HG03565 (cell line): ENCODE measurements around the gene RNF115.
"Not testable (repeated sequence)": the region's sequence is repeated elsewhere in the genome, so short reads cannot be mapped to it uniquely, and the experiment has no call there.

Experiments
- ATAC-seq: cut with Tn5 transposase; IDR thresholded peaks from one replicate; pipeline ENCODE4 v1.9.1; 2021; ENCODE audit warnings: mild to moderate bottlenecking, moderate library complexity; ENCODE audit not compliant: unreplicated experiment

Gene RNF115

DNA sequence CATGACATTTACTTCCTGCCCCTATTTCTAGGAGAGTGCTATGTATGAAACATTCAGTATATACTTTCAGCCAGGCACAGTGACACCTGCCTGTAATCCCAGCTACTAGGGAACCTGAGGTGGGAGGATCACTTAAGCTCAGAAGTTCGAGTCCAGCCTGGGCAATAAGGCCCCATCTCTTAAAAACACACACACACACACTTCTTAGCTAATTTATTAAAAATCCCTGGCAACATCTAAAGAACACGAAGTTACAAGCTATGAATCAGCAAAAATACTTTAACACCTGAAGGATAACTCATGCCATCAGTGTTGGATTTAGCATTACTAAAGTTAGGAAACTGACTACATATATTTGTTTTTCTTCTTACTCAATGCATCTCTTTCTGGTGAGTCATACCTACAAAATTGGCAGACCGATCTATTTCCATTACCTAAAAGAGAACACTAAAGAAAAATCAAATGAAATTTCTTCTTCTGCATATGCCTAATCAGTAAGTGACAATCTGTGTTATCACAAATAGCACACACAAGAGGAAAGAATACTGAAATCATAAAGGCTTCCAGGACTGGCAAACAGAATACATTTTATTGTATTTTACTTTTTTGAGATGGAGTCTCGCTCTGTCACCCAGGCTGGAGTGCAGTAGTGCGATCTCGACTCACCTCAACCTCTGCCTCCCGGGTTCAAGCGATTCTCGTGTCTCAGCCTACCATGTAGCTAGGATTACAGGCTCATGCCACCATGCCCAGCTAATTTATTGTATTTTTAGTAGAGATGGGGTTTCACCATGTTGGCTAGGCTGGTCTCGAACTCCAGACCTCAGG is 41.4 kb downstream of the RNF115 start:
- ATAC-seq = no peak

DNA sequence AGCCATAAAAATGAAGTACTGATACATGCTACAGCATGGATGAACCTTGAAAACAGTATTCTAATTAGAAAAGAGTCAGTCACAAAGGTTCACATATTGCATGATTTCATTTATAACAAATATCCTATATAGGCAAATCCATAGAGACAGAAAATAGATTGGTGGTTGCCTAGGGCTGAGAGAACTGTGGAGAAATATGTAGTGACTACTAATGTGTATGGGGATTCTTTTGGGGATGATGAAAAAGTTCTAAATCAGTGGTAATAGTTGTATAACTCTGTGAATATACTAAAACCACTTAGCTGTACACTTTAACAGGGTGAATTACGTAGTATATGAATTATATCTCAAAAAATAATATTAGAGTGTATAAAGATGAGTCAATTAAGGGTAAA is 45.8 kb downstream of the RNF115 start:
- ATAC-seq = no peak

DNA sequence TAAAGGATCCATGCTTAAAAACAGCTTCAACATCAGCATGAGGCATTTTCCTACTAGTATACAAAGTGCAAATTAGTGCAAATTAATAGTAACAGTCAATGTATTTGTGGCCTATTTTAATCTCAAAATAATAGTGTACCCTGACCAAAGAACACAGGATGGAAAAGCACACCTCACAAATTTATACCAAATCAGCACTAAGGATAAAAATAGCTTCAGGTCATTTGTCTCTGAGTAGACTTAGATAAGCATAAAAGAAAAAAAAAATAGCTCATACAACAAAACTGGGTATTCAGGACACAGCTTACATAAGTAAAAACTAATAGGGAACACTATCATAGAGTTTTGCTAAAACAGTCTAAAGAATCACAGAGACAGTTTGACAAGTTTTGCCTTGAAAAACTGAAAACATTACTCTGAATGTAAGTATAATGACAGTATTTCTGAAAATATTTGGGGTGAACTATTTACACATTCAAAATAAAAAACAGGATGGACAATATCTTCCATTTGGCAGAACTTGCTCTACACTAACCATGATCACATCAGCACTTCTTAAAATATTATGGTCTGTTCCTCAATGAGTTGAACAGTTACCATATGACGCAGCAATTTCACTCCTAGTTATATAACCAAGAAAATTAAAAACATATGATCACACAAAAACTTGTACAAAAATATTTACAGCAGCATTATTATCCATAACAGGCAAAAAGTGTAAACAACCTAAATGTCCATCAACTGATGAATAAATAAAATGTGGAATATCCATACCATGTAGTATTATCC is 46.3 kb downstream of the RNF115 start:
- no peak for ATAC-seq

DNA sequence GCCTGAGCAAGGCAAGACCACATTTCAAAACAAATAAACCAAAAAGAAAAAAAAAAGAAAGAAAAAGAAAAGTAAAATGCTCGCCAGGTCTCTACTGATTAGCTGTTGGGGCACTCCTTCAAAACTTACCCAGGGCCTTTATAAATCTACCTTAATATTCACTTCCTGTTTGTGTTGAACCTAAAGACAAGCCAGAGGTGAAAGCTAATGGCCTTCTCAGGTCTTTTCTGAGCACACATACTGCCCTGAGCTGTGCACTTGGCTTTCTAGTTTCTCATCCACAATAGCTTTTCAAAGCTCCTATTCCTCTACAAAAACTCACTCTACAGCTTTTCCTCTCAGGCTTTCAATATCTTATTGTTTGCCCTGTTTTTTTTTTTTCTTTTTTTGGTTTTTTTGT is 50.5 kb downstream of the RNF115 start:
- ATAC-seq = no peak

DNA sequence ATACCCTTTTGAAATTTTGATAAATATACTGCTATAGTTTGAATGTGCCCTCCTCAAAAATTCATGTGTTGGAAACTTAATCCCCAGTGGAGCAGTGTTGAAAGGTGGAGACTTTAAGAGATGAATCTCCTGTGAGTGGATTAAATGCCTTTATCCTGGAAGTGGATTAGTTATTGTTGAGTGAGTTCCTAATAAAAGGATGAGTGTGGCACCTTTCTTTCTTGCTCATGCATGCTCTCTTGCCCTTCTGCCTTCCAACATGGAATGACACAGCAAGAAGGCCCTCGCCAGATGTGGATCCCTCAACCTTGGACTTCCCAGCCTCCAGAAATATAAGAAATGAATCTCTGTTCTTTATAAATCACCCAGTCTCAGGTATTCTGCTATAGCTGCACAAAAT is 52.8 kb downstream of the RNF115 start:
- no peak for ATAC-seq

DNA sequence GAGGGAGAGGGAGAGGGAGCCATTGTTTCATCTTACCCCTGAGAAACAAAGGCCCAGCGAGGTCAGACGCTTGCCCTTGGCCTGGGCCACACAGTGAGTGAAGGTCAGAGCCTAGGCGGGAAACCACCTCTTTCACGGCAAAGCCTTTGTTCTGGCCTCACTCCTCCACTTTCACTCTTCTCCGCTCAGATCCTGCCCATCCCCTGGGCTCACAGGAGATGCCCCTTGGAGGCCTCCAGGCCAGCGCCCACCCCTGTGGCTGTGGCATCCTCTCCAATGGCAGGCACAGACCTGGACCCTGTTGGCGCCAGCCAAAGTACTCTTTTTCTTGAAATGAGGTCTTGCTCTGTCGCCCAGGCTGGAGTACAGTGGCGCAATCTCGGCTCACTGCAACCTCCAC is 55.9 kb downstream of the RNF115 start:
- not testable (repeated sequence) for ATAC-seq

DNA sequence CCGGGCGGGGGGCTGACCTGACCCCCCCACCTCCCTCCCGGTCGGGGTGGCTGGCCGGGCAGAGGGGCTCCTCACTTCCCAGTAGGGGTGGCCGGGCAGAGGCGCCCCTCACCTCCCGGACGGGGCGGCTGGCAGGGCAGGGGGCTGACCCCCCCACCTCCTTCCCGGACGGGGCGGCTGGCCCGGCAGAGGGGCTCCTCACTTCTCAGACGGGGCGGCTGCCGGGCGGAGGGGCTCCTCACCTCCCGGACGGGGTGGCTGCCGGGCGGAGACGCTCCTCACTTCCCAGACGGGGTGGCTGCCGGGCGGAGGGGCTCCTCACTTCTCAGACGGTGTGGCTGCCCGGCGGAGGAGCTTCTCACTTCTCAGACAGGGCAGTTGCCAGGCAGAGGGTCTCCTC is 57.0 kb downstream of the RNF115 start:
- not testable (repeated sequence) for ATAC-seq

DNA sequence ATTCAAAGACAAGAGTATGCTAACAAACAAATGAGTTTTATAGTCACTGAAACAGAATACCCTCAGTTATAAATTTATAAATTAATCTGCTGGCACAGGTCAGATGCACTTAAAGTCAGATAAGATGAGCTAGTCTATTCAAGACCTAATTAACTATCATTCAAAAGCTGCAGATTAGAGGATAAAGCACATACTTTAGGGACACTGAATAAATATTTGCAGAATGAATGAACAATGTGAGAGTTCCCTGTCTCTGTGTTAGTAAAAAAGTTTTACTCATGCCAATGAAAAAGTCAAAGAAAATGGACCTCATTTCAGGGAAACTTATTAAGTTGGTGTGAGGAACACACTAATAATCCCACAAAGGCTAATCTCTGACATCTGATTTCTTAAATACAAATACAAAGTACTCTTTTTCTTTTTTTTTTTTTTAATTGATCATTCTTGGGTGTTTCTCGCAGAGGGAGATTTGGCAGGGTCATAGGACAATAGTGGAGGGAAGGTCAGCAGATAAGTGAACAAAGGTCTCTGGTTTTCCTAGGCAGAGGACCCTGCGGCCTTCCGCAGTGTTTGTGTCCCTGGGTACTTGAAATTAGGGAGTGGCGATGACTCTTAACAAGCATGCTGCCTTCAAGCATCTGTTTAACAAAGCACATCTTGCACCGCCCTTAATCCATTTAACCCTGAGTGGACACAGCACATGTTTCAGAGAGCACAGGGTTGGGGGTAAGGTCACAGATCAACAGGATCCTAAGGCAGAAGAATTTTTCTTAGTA is 58.1 kb downstream of the RNF115 start:
- ATAC-seq = not testable (repeated sequence)

DNA sequence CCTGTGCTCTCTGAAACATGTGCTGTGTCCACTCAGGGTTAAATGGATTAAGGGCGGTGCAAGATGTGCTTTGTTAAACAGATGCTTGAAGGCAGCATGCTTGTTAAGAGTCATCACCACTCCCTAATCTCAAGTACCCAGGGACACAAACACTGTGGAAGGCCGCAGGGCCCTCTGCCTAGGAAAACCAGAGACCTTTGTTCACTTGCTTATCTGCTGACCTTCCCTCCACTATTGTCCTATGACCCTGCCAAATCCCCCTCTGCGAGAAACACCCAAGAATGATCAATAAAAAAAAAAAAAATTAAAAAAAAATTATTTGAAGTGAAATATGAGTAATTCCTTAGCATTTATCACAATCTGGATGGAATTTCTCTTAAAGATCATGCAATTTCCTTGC is 58.8 kb downstream of the RNF115 start:
- not testable (repeated sequence) for ATAC-seq

DNA sequence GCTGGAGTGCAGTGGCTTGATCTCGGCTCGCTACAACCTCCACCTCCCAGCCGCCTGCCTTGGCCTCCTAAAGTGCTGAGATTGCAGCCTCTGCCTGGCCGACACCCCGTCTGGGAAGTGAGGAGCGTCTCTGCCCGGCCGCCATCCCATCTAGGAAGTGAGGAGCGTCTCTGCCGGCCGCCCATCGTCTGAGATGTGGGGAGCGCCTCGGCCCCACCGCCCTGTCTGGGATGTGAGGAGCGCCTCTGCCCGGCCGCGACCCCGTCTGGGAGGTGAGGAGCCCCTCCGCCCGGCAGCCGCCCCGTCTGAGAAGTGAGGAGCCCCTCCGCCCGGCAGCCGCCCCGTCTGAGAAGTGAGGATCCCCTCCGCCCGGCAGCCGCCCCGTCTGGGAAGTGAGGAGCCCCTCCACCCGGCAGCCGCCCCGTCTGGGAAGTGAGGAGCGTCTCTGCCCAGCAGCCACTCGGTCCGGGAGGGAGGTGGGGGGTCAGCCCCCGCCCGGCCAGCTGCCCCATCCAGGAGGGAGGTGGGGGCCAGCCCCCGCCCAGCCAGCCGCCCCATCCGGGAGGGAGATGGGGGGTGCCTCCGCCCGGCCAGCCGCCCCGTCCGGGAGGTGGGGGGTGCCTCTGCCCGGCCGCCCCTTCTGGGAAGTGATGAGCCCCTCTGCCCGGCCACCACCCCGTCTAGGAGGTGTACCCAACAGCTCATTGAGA is 59.5 kb downstream of the RNF115 start:
- ATAC-seq = not testable (repeated sequence)

DNA sequence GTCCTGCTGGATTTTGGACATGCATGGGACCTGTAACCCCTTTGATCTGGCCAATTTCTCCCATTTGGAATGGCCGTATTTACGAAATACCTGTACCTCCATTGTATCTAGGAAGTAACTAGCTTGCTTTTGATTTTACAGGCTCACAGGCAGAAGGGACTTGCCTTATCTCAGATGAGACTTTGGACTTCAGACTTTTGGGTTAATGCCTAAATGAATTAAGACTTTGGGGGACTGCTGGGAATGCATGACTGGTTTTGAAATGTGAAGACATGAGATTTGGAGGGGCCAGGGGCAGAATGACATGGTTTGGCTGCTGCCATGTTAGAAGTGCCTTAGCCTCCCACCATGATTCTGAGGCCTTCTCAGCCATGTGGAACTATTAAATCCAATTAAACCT is 61.9 kb downstream of the RNF115 start:
- not testable (repeated sequence) for ATAC-seq

DNA sequence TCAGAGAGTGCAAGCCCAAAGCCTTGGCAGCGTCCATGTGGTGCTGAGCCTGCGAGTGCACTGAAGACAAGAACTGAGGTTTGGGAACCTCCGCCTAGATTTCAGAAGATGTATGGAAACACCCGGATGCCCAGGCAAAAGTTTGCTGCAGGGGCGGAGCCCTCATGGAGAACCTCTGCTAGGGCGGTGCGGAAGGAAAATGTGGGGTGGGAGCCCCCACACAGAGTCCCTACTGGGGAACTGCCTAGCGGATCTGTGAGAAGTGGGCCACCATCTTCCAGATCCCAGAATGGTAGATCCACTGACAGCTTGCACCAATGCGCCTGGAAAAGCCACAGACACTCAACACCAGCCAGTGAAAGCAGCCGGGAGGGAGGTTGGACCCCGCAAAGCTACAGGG is 62.4 kb downstream of the RNF115 start:
- ATAC-seq = not testable (repeated sequence)

DNA sequence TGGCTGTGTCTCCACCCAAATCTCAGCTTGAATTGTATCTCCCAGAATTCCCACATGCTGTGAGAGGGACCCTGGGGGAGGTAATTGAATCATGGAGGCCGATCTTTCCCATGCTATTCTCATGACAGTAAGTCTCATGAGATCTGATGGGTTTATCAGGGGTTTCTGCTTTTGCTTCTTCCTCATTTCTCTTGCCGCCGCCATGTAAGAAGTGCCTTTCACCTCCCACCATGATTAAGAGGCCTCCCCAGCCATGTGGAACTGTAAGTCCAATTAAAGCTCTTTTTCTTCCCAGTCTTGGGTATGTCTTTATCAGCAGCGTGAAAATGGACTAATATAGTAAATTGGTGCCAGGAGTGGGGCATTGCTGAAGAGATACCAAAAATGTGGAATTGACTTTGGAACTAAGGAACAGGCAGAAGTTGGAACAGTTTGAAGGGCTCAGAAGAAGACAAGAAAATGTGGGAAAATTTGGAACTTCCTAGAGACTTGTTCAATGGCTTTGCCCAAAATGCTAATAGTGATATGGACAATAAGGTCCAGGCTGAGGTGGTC is 63.4 kb downstream of the RNF115 start:
- not testable (repeated sequence) for ATAC-seq

DNA sequence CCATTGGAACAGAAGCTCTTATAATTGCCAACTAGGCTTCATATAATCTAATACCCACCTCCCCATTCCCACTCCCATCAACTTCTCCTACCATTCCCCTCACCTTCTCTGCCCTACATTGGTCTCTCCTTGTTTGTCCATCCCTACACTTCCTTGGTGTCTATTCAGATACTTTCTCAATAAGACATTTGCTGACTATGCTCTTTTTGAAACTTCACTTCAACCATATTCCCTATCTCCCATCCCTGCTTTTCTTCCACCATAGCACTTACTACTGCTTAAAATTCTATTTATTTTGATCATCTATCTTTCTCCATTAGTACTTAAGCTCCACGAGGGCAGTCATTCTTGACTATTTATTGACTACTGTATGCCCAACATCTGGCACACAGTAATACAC is 64.2 kb downstream of the RNF115 start:
- ATAC-seq = no peak

DNA sequence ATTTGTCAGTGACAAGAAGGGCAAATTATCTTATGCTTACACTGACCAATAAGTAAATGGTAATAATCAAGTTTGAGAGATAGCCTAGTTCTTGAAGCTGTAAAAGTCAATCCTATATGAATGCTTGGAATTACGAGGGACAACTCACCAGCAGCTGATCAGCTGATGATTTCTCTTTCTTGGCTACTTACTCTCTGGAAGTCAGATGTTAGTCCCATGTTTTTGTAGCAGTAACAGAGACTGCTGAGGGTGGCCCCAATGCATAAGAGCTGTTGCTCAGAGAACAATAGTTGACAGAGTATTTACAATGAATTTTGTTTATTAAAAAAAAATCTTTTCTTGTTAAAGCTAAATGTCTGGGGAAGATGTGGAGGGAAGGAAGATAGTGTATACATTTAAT is 65.3 kb downstream of the RNF115 start:
- no peak for ATAC-seq

DNA sequence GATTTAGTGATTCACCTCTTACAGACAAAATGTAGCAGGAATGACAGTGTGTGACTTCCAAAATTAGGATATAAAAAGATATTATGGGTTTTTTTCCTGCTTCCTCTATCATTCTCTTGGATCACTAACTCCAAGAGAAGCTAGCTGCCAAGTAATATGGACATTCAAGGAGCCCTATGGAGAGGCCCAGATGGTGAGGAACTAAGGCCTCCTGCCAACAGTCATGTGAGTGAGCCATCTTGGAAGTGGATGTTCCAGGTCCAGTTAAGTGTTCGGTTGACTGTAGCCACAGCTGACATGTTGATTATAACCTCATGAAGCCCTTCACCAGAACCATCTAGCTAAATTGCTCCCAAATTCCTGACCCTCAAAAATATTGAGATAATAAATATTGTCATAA is 65.8 kb downstream of the RNF115 start:
- no peak for ATAC-seq

DNA sequence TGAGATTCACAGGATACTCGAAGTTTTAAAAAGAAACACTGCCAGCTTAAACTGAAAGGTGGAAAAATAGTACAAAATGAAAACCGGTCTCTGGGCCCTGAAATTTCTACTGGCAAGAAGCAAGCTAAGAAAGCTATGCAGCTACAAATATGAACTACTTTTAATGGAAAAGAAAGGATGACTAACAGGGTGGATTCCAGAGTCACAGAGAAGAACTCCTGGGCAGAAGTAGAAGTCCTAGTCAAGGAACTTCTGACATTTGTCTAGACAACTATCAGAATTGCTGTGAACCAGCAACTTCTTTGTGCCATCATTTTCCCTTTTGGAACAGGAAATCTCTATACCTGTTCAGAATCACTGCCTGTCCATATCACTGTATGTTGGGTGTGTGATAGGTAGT is 66.5 kb downstream of the RNF115 start:
- ATAC-seq = no peak

DNA sequence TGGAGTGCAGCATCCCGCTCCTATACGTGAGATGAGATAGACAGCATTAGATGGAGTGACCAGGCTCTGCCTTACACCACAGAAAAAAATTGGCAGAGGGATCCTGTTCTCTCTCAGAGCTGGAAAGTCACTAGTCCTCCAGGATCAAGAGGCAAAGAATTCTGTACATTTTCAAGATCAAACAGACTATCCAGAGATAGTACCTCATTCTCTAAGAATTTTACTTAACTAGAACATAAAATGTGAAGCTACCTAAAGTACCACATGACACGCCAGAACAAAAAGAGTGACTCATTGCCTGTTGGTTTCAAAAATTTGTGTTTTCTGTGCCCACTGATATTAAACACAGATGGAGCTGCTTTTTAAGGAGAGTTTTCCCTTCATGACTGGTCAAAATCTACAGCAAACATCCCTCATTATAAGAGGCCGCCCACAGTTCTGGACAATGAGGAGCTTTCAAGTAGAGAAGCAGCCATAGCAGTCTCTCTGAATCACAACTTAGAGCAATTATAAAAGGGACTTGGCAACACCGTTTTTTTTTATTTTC is 72.3 kb downstream of the RNF115 start:
- no peak for ATAC-seq

DNA sequence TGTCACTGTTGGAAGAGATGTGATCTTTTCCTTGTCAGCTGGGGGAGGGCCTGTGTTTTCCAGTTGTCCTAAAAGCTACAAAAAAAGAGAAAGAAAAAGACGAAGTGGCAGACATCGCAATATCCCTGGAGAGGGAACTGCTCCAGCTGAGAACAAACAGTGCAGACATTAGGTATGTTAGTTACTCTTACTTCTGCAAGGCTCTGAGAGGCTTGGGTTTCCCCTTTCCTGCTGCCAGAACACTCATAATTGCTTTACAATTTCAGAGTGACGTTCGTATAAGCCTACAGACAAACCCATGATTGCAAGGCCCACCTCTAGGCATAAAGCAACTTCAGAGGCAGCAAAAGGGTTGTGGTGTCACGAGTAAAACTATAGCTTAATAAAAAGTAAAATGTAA is 73.5 kb downstream of the RNF115 start:
- no peak for ATAC-seq
